Kidney (tissue), 14 donors: ENCODE results near the gene LRRC4C. TPM values are rescaled to one million over a fixed set of nuclear protein-coding genes. Genes with fewer than 3 reads are reported as not detected.

Source experiments
- DNase-seq, 5 donors: peaks; one replicate each; pipeline ENCODE4 v3.0.0-alpha.2; 2013 to 2020
- FAIRE-seq: peaks from 2 replicates; lab custom pipeline; 2012; peaks lifted over from hg19 to GRCh38; lab: Jason Lieb, UNC
- H3K27ac ChIP-seq, 2 donors: one replicate each; pipeline ENCODE4 v1.7.0; 2013; ENCODE audit warnings: low read depth in 2 of 2, low read length in 2 of 2, inconsistent platforms in 1 of 2
- H3K27me3 ChIP-seq: one replicate; pipeline ENCODE4 v1.7.1; 2013; ENCODE audit warnings: low read length, inconsistent platforms; ENCODE audit not compliant: control insufficient read depth, insufficient read depth
- H3K36me3 ChIP-seq, 3 donors: one replicate each; pipeline versions ENCODE4 v1.7.0 to v1.7.1; 2013; ENCODE audit warnings: low read length in 3 of 3, control low read depth in 1 of 3, inconsistent platforms in 1 of 3; ENCODE audit not compliant: insufficient read depth in 3 of 3, control insufficient read depth in 2 of 3
- H3K4me1 ChIP-seq, 3 donors: one replicate each; pipeline versions ENCODE4 v1.7.0 to v1.7.1; 2013; ENCODE audit warnings: low read length in 3 of 3, inconsistent platforms in 1 of 3, low read depth in 1 of 3; ENCODE audit not compliant: control insufficient read depth in 2 of 3, insufficient read depth in 2 of 3
- H3K4me3 ChIP-seq, 3 donors: one replicate each; pipeline versions ENCODE4 v1.7.0 to v1.8.1; 2013; ENCODE audit warnings: low read length in 3 of 3, control low read depth in 1 of 3, inconsistent platforms in 1 of 3
- H3K9ac ChIP-seq, 3 donors: one replicate each; pipeline versions ENCODE4 v1.7.0 to v1.7.1; 2013; ENCODE audit warnings: low read length in 3 of 3, control low read depth in 1 of 3, inconsistent platforms in 1 of 3
- H3K9me3 ChIP-seq, 3 donors: one replicate each; pipeline versions ENCODE4 v1.7.0 to v1.7.1; 2013; ENCODE audit warnings: low read length in 3 of 3, control low read depth in 1 of 3, inconsistent platforms in 1 of 3; ENCODE audit not compliant: control insufficient read depth in 2 of 3, insufficient read depth in 1 of 3
- intact Hi-C: fragments of 100-400 bp; cut with DNase I; formaldehyde crosslinking; loops from one replicate; pipeline ENCODE4 v1.11.1; 2022
- polyA plus RNA-seq: library from polyadenylated mRNA; stranded (reverse); fragments of 350-450 nt; fragmentation: Illumina TruSeq; extraction: RNeasy Lipid Tissue Mini Kit (QIAGEN cat#74804); gene quantifications from one replicate; pipeline ENCODE4 v1.2.3, GENCODE V29; 2014; ENCODE audit warnings: low read depth, low replicate concordance; ENCODE audit not compliant: insufficient read depth
- total RNA-seq: library from RNA; stranded (reverse); fragmentation: NEBNext Ultra II Directional; extraction: Animal tissue kit (Norgen Biotek cat#: 25700); gene quantifications from one replicate; pipeline ENCODE4 v1.2.1, GENCODE V29; 2021
- TF ChIP-seq, protein P1 (sequence below): IDR thresholded peaks from 3 replicates; pipeline ENCODE4 v1.5.1; 2012; ENCODE audit warnings: mild to moderate bottlenecking, moderate library complexity, borderline replicate concordance; ENCODE audit not compliant: insufficient read depth; ENCODE audit errors: extremely low read depth
- donor health status: control.
- donor health status: control.
- donor health status: control.
- donor health status: control.
- donor health status: control.
- donor health status: DM: yes; HTN: yes; CAD: no.
- donor health status: Normal renal cell carcinoma (clear cell type).

LRRC4C gene
- total and polyA plus RNA-seq, 2 donors from 2014 or later, result 0.26 to 1.6 TPM

GRCh38 chr11:41382927-41383326, 76.5 kb downstream of the LRRC4C start:
- Histone ChIP-seq H3K36me3 (no peaks in the 10 kb centered on the region), H3K4me3 (no peak overlapping the region), H3K27me3 (no peaks in the 10 kb centered on the region), H3K9me3 (no peaks in the 10 kb centered on the region), H3K9ac (no peak overlapping the region), H3K27ac (no peak overlapping the region), H3K4me1 (peaks cover 0 to 3% (median 0%) of the 10 kb centered on the region in 3 donors)
- FAIRE-seq (no peak), DNase-seq (no peak)
- TF ChIP-seq, protein P1, sequence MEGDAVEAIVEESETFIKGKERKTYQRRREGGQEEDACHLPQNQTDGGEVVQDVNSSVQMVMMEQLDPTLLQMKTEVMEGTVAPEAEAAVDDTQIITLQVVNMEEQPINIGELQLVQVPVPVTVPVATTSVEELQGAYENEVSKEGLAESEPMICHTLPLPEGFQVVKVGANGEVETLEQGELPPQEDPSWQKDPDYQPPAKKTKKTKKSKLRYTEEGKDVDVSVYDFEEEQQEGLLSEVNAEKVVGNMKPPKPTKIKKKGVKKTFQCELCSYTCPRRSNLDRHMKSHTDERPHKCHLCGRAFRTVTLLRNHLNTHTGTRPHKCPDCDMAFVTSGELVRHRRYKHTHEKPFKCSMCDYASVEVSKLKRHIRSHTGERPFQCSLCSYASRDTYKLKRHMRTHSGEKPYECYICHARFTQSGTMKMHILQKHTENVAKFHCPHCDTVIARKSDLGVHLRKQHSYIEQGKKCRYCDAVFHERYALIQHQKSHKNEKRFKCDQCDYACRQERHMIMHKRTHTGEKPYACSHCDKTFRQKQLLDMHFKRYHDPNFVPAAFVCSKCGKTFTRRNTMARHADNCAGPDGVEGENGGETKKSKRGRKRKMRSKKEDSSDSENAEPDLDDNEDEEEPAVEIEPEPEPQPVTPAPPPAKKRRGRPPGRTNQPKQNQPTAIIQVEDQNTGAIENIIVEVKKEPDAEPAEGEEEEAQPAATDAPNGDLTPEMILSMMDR, result no peak
- intact Hi-C loops, result no loop called here

DNA sequence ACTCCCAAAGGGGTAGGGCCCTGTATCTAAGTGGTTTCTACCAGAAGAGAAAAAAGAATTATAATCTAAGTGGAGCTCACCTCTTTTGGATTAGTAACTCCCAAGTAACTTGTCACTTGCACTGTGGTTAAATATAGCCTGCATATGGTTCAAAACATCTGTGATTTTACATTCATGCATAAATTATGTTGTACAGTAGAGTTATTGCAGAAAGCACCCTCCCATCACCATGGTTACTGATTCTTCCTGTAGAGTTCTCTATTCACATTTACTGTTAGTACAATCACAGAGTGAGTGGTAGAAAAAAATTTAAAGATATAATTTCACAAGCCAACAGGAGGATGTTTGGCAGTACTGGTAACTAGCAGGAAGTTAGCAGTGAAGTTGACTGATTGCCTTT, 80.4 kb downstream of the LRRC4C start:
- intact Hi-C loops, result no loop called here
- DNase-seq, result peak in 2 of 5 donors; percentile 43 to 79

DNA sequence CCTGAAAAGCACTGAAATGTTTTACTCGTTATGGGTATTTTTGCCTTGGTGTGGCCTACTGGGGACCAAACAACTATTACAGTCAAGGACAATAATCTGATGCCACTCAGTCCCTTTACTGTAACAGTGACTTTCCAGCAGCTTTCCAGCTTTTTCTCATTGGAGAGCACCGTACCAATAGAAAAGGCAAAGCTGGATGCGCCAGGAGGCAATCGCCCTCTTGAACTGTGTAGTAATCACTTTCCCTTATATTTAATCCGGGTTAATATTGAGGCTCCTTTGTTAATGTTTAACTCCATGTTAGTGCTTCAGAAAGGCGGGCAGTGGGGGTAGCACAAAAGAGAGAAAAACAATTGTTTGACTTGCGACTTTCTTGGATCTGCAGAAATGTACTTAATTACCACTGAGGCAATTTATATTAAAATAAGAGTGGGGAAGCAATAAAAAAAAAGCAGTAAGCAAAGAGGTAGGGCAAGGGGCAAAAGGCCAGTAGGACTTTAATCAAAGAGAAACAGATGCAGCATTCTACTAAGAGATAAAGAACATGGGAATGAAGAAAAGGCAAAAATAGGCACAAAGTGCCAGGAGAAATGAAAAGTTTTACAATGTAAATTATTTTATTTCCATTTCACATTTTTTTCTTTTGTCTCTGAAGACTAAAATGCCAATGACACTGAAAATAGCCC, 81.6 kb downstream of the LRRC4C start:
- TF ChIP-seq, protein P1, result no peak
- H3K36me3 ChIP-seq, result no peaks in the 10 kb centered on the region
- DNase-seq (peak in 4 of 5 donors; percentile 35 to 77 (median 58)), FAIRE-seq (peak; percentile 62)
- H3K9me3 ChIP-seq, result no peaks in the 10 kb centered on the region
- intact Hi-C loops, result no loop called here
- H3K27me3 ChIP-seq, result no peaks in the 10 kb centered on the region
- H3K9ac ChIP-seq, result no peak overlapping the region
- H3K27ac ChIP-seq, result no peak overlapping the region
- peak overlapping the region in 1 of 3 donors; percentile 6 for H3K4me3 ChIP-seq
- H3K4me1 ChIP-seq, result peaks cover 0 to 5% (median 2%) of the 10 kb centered on the region in 3 donors

More for the DNA sequence above, 80.4 kb downstream of the LRRC4C start:
- FAIRE-seq, result no peak
- Histone ChIP-seq H3K27ac (no peak overlapping the region), H3K27me3 (no peaks in the 10 kb centered on the region), H3K4me1 (peaks cover 0 to 5% (median 3%) of the 10 kb centered on the region in 3 donors), H3K36me3 (no peaks in the 10 kb centered on the region), H3K9ac (no peak overlapping the region), H3K9me3 (no peaks in the 10 kb centered on the region), H3K4me3 (no peak overlapping the region)
- TF ChIP-seq, protein P1, result no peak
